HG03139 (cell line): ENCODE measurements around the gene FAM168A.

Experiments
- ATAC-seq: cut with Tn5 transposase; IDR thresholded peaks from one replicate; pipeline ENCODE4 v1.9.1; 2021; ENCODE audit not compliant: unreplicated experiment

The FAM168A gene

DNA sequence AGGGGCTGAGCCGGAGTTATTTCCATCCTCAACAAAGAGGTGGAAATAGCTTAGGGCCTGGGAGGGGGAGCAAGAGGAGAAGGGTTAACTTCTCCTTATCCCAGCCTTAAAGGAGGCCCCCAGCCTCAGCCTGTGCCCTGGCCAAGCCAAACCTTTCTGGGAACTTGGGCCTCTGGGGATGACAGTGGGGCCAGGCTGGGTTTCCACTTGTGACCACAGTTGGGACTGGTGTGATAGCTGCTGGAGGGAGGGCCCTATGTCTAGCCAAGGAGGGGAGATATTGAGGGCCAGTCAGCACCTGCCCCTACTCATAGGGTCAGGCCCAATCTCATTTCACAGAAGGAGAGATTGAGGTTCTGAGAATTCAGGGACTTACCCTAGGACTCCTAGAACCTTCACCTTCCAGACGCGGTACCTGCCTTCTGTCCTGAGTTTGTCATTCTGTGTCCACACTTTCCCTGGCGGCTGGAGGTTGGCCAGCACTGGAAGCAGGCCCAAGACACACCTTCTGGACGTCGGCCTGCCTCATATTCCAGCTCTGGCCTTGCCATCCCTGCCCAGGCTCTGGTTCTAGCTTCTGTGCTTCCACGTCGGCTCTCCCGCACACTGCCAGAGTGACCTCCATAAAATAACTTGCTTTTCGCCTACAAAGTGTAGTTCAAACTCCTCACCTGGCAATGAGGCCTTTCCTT lies 218.6 kb downstream of the FAM168A start:
- ATAC-seq: no peak

DNA sequence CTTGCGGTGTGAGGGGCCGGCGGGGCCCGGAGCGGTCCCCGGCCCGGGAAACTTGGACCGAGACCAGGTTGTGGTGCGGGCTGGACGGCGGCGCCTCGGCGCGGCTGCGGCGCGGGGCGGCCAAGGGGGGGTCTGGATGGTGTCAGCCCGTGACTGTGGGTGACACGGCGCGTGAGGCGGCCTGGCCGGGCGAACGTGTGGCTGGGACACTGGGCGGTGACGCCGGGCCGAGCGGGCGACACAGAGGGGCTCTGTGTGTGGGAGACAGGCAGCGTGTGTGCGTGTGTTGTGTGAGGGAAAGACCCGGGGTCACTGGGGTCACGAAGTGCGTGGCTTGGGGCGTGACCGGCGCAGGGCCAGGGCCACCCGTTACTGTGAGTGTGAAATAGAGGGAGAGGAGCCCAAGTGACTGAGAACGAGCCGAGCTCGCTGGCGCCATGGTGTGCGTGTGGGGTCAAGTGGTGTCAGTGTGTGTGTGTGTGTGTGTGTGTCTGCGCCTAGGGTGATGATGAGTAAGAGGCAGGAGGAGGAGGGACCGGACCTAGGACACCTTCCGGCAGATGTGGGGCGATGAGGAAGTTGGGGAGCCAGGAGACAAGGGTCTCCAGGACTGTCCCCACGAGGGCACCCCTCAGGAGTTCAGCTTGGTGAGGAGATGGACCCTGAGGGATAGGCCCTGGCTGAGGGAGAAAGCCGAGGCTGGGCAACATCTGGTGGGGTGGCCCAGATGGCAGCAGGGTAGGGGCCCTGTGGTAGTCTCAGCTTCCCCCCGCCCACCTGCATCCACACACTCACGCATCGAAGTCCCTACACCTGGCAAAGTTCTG lies 220.9 kb downstream of the FAM168A start:
- no peak for ATAC-seq

DNA sequence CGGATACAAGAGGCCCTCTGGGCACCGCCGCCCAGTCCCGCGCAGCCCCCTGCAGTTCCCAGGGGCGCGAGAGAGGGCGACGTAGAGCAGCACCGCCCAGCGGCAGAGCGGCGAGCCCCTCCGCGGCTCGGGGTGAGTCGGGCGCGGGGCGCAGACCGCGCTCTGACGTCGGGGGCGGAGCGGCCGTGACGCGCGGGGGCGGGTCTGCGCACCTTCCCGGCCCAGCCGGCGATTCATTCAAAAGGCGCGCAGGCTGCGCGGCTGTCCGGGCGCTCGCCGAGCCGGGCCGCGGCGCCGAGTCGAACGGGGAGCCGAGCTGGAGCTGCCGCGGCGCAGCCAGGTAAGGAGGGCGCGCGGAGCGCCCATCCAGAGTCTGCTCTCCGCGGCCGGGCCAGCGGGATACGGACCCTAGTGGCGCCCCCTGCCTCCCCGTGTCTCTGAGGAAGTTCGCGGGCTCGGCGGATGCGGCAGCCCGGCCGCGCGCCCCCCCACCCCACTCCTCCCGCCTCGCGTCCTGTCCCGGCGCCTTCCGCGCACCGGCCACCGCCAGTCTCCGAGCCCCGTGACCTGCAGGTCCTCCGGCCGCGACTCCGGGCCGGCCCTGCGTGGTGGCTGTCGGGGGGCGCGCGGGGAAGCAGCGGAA lies 221.6 kb downstream of the FAM168A start, which contains the start of gene RELT:
TSS of gene RELT (plus strand) at position 240 of the 643 bp plus-strand sequence. CDS start 12,738 bp downstream, outside the sequence.
- peak; percentile 78 for ATAC-seq

DNA sequence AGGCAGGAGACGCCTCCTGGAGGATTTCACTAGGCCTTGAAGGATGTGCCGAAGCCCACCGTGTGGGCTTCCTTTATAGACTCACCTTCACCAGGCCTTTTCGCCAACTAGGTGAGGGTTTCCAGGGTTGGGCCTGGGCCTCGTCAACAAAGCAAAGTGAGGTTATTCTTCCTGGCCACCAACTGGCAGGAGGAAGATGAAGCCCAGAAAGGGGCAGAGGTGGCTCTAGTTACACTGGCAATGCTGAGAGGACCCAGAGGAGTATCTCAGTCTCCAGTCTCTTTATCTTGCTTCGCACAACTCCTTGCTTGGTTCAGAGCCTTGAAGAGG lies 222.1 kb downstream of the FAM168A start:
- no peak for ATAC-seq

DNA sequence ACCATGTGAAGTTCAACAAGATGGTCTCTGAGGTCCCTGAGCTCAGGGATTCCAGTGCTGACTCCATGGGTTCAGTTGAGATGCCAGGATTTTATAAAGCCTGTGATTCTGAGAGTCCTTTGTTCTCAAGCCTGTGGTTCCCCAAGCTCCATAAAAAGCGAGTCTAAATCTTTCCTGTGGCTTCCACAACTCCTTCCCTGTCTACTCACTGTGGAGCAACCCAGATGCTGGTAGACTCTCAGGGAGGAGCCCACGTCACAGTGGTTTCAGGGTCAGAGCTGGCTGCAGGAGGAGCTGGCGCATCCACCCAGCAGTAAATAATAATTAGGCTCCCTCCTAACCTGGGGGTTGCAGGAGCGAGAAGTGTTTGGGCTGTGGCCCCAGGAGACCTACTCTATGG lies 223.8 kb downstream of the FAM168A start:
- no peak for ATAC-seq

DNA sequence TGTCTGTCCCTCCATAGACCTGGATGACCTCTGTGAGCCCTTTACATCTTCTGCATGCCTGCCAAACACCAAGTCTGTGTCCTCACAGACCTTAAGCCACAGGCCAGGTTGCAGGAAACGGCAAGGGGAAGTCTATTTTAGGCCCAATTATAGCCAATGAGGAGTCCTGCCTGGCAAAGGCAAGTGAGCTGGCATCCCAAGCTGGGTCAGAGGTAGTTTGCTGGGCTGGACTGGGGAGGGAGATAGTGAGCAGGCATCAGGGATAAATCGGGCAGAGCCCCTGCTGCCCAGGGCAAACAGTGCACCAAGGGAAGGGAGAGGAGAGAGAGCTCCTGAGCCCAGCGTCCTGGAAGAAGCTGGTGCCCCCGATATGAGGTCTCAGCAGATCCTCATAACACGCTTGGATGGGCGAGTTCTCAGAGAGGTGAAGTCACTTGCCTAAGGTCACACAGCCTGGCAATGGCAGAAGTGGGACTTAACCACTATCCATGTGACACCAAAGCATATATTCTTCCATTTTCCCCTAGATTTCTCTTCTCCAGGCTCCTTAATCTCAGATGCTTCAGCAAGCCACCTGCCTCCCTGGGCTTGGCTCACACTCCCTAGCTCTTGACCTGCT lies 225.4 kb downstream of the FAM168A start:
- ATAC-seq: no peak

DNA sequence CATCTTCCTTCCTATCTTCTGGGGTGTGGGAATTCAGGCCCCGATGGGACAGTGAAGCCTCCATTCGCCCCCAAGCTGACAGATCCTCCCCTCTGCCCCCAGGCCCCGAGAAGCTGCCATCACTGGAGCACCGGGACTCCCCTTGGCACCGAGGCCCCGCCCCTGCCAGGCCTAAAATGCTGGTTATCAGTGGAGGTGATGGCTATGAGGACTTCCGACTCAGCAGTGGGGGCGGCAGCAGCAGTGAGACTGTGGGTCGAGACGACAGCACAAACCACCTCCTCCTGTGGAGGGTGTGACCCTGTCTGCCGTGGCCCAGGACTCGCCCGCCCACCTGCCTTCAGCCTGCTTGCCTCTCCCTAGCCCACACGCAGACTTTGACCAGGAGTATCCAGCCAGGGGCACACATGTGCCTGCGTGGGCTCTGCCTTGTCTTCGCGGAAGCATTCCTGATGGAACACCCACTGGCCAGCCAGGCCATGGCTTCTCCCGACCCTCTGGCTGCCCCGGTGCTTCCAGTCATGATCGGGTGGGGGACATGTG lies 230.4 kb downstream of the FAM168A start:
- ATAC-seq: no peak

DNA sequence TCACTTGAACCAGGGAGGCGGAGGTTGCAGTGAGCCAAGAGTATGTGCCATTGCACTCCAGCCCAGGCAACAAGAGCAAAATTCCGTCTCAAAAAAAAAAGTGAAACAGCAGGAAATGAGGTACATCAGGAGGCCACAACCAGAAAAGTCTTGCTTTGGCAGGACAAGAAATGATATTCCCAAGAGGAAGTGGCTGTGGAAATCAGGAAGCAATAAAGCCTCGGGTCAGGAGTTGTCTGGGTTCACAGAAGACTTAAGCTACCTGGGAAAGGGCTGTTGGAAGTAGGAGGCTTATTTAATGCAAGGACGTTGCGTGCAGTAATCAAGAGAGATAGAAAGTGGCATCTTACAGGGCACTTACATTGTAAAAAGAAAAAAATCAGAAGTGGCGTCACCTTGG lies 231.0 kb downstream of the FAM168A start:
- ATAC-seq: no peak

DNA sequence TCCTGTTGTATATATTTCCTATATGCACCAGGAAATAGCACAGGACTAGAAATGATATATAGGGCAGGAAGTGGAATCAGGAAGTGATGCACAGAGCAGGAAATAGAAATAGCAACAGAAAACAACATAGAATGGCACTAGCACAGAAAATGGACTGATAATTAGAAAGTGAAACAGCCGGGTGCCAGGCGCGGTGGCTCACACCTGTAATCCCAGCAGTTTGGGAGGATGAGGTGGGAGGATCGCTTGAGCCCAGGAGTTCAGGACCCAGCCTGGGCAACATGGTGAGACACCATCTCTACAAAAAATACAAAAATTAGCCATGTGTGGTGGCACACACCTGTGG lies 231.7 kb downstream of the FAM168A start:
- no peak for ATAC-seq

DNA sequence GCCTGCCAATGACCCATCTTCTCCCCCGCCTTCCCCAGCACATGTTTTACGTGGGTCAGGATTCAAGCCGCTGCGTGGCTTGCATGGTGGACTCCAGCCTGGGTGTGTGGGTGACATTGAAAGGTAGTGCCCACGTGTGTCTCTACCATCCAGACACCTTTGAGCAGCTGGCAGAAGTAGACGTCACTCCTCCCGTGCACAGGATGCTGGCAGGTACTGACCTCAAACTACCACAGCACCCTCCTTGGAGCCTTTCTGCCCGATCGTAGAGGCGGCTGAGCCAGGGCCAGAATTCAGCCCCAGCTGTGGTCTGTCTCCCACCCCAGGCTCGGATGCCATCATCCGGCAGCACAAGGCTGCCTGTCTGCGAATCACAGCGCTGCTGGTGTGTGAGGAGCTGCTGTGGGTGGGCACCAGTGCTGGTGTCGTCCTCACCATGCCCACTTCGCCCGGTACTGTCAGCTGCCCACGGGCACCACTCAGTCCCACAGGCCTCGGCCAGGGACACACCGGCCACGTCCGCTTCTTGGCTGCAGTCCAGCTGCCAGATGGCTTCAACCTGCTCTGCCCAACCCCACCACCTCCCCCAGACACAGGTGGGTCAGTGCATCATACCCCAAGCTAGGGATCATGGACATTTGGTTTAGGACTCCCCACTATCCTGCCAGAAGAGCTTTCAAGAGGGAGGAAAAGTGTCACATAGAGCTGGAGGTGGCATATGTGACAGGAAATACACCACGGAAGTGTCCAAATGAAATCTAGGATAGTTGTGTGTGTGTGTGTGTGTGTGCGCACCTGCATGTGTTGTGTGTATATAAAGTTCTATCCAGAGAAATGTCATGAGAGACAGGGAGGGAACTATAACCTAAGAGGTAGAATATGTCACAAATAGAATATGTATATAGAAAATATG lies 232.3 kb downstream of the FAM168A start:
- ATAC-seq: no peak

DNA sequence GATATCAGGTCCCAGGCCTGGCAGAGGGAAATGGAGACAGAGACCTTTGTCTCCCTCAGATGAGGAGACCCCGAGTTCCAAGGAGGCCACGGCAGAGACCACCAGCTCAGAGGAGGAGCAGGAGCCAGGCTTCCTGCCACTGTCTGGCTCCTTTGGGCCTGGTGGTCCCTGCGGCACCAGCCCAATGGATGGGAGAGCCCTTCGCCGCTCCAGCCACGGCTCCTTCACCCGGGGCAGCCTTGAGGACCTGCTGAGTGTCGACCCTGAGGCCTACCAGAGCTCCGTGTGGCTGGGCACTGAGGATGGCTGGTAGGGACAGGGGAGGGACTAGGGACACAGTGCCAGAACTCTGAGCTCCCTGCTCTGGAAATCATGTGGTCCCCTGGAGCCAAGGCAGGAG lies 234.8 kb downstream of the FAM168A start:
- no peak for ATAC-seq

DNA sequence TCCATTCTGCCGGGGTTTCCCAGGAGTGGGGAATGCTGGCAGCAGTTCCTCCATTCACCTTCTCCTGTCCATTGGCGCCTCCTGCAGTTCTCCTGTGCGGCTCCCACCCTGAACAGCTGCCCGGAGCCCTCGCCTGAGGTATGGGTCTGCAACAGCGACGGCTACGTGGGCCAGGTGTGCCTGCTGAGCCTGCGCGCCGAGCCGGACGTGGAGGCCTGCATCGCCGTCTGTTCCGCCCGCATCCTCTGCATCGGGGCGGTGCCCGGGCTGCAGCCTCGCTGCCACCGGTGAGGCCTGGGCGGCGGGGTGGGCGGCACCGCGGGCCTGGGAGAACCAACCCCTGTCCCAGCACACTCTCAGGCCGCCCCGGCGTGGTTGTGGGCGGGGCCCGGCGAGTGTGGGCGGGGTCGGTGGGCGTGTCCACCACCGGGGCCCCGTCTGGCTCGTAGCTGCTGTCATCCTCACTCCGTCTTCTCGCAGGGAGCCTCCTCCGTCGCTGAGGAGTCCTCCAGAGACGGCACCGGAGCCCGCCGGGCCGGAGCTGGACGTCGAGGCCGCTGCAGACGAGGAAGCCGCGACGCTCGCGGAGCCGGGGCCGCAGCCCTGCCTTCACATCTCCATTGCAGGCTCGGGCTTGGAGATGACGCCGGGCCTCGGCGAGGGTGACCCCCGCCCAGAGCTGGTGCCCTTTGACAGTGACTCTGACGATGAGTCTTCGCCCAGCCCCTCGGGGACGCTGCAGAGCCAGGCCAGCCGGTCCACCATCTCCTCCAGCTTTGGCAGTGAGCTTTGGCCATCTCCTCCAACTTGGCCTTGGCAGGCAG lies 235.7 kb downstream of the FAM168A start:
- ATAC-seq: no peak

DNA sequence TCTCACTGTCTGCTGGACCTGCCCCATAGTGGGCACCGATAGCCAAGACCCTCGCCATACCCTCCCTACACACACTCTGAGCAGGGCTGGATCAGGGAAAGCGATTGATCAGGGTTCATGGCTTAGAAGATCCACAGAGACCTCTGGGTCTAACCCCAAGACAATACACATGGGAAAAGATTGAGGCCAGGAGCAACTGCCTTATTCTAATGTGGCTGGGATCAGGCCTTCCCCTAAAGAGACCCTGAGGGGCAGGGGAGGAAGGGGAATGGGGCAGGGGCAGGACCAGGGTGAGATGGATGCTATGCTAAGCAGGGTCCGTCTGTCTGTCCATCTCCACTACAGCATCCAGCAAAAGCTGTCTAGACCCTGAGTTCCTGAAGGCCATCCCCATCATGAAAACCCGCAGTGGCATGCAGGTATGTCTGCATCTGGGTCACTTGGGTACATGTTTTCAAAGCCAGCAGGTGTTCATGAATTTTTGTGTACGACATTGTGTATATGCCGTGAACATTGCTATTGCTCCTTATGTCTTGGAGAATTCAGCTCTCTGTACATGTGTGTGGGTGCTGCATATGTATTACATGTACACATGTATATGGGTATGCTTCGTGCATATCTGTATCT lies 237.1 kb downstream of the FAM168A start:
- ATAC-seq: no peak

DNA sequence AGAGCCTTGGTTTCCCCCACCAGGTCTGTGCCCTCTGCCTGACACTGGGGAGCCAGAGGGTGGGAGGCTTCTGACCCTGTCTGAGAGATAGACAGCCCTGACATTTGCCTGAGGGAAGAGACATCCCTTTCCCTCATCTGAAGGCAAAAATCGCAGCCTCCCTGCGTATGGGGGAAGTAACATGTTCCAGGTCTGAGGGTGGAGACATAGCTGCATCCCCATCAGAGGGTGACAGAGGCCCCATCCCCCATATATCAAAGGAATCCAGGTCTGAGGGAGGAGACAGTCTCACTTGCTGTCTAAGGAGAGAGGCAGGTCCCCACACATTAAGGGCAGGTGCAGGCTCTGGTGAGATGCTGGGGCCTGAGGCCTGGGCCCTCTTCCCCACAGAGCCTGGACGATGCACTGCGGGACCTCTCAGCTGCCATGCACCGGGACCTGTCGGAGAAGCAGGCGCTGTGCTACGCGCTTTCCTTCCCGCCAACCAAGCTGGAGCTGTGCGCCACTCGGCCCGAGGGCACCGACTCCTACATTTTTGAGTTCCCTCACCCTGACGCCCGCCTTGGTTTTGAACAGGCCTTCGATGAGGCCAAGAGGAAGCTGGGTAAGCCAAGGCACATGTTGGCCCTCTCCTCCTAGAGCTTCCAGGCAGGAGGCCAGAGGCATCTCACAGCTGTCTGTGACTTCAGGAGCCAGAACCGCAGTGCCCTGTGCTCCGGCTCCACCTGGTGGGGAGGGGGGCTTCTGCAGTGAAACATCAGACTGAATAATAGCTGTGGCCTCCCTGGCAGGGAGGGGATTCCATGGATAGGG lies 237.8 kb downstream of the FAM168A start:
- no peak for ATAC-seq

DNA sequence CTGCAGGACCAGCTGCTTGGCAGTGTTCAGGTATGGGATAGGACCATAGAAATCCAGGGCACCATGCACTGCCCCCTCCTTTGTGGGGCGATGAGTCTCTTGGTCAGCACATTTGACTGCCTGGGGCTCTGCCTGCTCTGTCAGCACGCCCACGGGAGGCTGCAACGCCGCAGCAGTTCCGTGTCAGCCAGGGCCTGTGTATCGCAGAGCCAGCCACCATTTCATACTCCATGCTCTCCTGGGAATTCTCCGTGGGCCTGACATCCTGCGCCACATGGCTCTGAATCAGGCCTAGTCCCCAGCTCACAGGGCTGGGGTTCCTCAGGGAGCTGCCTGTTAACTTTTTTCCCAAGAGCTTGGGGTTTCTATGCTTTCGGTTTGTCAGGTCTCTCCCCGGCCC lies 238.6 kb downstream of the FAM168A start:
- ATAC-seq: no peak

DNA sequence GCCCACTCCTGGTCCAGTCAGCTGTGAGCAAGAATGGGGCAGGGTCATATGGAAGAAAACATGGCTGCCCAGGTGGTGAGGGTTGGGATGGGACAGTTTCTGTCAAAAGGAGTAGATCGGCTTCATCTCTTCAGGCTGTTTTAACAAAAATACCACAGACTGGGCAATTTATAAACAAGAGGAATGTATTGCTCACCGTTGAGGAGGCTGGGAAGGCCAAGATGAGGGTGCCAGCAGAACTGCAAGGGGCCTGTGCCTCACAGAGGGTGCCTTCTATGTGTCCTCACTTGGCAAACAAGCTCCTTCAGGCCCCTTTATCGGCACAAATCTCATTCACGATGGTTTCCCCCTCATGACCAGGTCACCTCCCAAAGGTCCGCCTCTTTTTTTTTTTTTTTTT lies 239.8 kb downstream of the FAM168A start:
- ATAC-seq: no peak

DNA sequence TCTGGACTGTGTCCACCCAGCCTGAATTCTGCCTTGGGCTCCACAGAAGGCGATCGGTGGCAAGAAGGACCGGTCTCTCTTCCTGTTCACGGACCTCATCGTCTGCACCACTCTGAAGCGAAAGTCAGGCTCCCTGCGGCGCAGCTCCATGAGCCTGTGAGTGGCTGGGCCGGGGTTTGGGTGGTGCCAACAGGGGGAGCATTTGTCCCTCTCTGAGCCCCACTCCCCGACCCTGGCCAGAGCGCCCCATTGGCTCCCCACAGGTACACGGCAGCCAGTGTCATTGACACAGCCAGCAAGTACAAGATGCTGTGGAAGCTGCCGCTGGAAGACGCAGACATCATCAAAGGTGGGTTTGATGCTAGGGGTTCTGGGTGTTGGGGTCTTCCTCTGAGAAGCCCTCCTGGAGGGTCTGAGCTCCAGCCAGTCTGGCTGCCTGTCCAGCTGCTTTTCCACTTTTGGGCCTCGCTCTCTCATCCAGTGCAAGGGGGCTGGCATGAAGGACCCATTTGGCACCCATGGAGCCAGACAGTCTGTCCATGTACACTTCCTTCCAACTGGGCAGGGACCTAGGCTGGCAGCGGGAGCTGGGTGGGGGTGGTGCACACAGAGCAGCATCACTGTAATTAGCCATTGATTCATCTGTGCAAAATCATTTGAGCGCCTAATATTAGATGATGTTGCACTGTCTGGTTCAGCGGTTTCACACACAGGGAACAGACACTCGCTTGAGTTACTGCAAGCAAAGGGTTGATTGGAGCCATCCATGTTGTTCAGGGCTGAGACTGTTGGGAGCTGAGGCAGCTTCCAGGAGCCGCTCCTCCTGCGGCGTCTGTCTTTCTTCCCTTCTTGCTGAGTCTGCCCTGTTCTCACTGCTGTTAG lies 240.7 kb downstream of the FAM168A start:
- no peak for ATAC-seq
